ENCODE measurements around the gene TSHZ3. TPM values are rescaled to one million over a fixed set of nuclear protein-coding genes. Genes with fewer than 3 reads are reported as not detected.

The TSHZ3 gene
- total RNA-seq, 1 experiment from 2014 or later: 0.05 TPM

- ChIA-PET RAD21 (ENCODE audit: low non-redundant PET in 1 of 2, low total read pairs in 2 of 2, uncharacterized antibody in 2 of 2, unreplicated experiment in 2 of 2) (no interaction called here), CTCF (no interaction called here)
Observed at GRCh38 chr19:31231237-31231636, 118.0 kb downstream of the TSHZ3 start.

GRCh38 chr19:31226151-31226935, 122.9 kb downstream of the TSHZ3 start:
- Histone ChIP-seq H3K27me3 (ENCODE audit: insufficient read depth, low read length) (no peaks in the 10 kb centered on the region), H4K20me1 (ENCODE audit: insufficient read depth) (no peaks in the 10 kb centered on the region), H3K36me3 (ENCODE audit: control insufficient read depth in 1 of 2, insufficient read depth in 2 of 2, low read length in 2 of 2) (no peaks in the 10 kb centered on the region), H3K4me3 (replicated peaks in 1 of 2; ENCODE audit: low read depth in 1 of 2, low read length in 2 of 2) (no peak overlapping the region), H3K9me3 (ENCODE audit: control insufficient read depth in 1 of 2, insufficient read depth in 1 of 2, low read depth in 1 of 2, low read length in 2 of 2) (peaks cover 8 to 38% of the 10 kb centered on the region in 2 experiments; a peak in 2 of 4 replicates), H3K4me2 (ENCODE audit: low read length) (no peak overlapping the region), H3K27ac (ENCODE audit: low read depth, low read length) (no peak overlapping the region), H2AFZ (ENCODE audit: low read depth, low read length, poor library complexity, severe bottlenecking) (no peak overlapping the region), H3K9ac (ENCODE audit: low read length) (no peak overlapping the region), H3K4me1 (ENCODE audit: control insufficient read depth in 1 of 2, insufficient read depth in 2 of 2, low read length in 2 of 2) (no peaks in the 10 kb centered on the region), H3K9me2 (ENCODE audit: insufficient read depth) (no peaks in the 10 kb centered on the region), H3K79me2 (ENCODE audit: insufficient read depth, low read length) (no peaks in the 10 kb centered on the region)
- CTCF ChIA-PET: no interaction called here
- BruUV-seq (replicated peaks): no TSS peak
- DNase-seq (ENCODE audit: low read depth, low spot score) (no peak), ATAC-seq (no peak)
- POLR2A ChIA-PET: no interaction called here
- intact Hi-C loops (cut with micrococcal nuclease): no loop called here
- TF ChIP-seq FOSL1 (IDR thresholded peaks at IDR 0.05; ENCODE audit: low read depth): no peak
- no peak for TF ChIP-seq YY1 (IDR thresholded peaks at IDR 0.05; ENCODE audit: extremely low read depth, insufficient replicate concordance, low read depth, low read length)
- no peak for TF ChIP-seq CEBPB (IDR thresholded peaks at IDR 0.05; ENCODE audit: low read depth)
- TF ChIP-seq EZH2phosphoT487 (IDR thresholded peaks at IDR 0.05; ENCODE audit: borderline replicate concordance): no peak
- TF ChIP-seq ATF3 (IDR thresholded peaks at IDR 0.05): no peak
- no peak for TF ChIP-seq SRF (IDR thresholded peaks at IDR 0.05; ENCODE audit: low read depth)
- TF ChIP-seq REST (IDR thresholded peaks at IDR 0.05; ENCODE audit: low read depth): no peak
- RAD21 ChIA-PET (ENCODE audit: low non-redundant PET in 1 of 2, low total read pairs in 2 of 2, uncharacterized antibody in 2 of 2, unreplicated experiment in 2 of 2): no interaction called here

More at GRCh38 chr19:31231237-31231636, 118.0 kb downstream of the TSHZ3 start:
- Histone ChIP-seq H3K4me2 (ENCODE audit: low read length) (no peak overlapping the region), H3K27me3 (ENCODE audit: insufficient read depth, low read length) (no peaks in the 10 kb centered on the region), H4K20me1 (ENCODE audit: insufficient read depth) (no peaks in the 10 kb centered on the region), H3K9me3 (ENCODE audit: control insufficient read depth in 1 of 2, insufficient read depth in 1 of 2, low read depth in 1 of 2, low read length in 2 of 2) (peaks cover 13 to 21% of the 10 kb centered on the region in 2 experiments; a peak in 2 of 4 replicates), H2AFZ (ENCODE audit: low read depth, low read length, poor library complexity, severe bottlenecking) (no peak overlapping the region), H3K36me3 (ENCODE audit: control insufficient read depth in 1 of 2, insufficient read depth in 2 of 2, low read length in 2 of 2) (no peaks in the 10 kb centered on the region), H3K9ac (ENCODE audit: low read length) (no peak overlapping the region), H3K9me2 (ENCODE audit: insufficient read depth) (no peaks in the 10 kb centered on the region), H3K4me1 (ENCODE audit: control insufficient read depth in 1 of 2, insufficient read depth in 2 of 2, low read length in 2 of 2) (no peaks in the 10 kb centered on the region), H3K4me3 (replicated peaks in 1 of 2; ENCODE audit: low read depth in 1 of 2, low read length in 2 of 2) (no peak overlapping the region), H3K79me2 (ENCODE audit: insufficient read depth, low read length) (no peaks in the 10 kb centered on the region), H3K27ac (ENCODE audit: low read depth, low read length) (no peak overlapping the region)
- BruUV-seq (replicated peaks): no TSS peak
- intact Hi-C loops (cut with micrococcal nuclease): no loop called here
- TF ChIP-seq EZH2phosphoT487 (IDR thresholded peaks at IDR 0.05; ENCODE audit: borderline replicate concordance) (no peak), SIN3A (IDR thresholded peaks at IDR 0.05; ENCODE audit: low read depth) (no peak), FOSL1 (IDR thresholded peaks at IDR 0.05; ENCODE audit: low read depth) (no peak)
- ATAC-seq: no peak
- DNase-seq (ENCODE audit: low read depth, low spot score): no peak
- POLR2A ChIA-PET: no interaction called here

Data from HCT116 (cell line).